ENCODE data around the gene SCARB1.

Gene SCARB1

GRCh38 chr12:124898923-124899294, 35.2 kb upstream of the SCARB1 start:
- Histone ChIP-seq H3K4me3 (ENCODE audit: low read length in 2 of 2) (no peak overlapping the region), H3K9me3 (replicated peaks in 1 of 2; ENCODE audit: control insufficient read depth in 2 of 2, insufficient read depth in 1 of 2, low read depth in 1 of 2, low read length in 2 of 2) (no peaks in the 10 kb centered on the region)

DNA sequence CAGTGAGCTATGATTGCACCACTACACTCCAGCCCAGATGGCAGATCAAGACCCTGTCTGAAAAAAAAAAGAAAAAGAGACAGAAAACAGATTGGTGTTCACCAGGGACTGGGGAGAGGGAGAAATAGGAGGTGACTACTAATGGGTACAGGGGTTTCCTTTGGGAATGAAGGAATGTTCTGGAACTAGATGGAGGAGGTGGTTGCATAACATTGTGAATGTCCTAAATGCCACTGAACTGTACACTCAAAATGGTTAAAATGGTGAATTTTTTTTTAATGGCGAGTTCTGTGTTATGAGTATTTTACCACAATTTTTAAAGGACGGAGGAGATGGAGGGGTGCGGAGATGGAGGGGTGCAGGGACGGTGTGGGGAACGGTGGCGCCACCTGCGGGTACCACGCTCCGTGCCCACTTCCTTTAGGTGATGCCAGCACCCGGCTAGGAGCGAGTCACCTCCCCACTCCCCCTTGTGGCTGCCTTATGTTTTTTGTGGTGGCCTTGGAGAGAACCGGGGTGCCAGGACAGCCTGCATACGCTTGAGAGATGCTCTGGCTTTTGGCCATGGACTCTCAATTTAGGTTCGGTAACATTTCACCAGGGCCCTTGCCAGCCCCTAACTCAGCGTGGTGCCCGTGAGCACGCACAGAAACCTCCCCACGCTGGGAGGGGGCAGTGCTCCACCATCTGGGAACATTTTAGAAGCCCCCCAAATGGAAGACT, 34.7 kb upstream of the SCARB1 start:
- Histone ChIP-seq H3K4me3 (ENCODE audit: low read length in 2 of 2) (no peak overlapping the region), H3K4ac (ENCODE audit: low read length) (no peak overlapping the region), H3K23ac (ENCODE audit: low read depth, low read length, poor library complexity) (peak overlapping the region; percentile 76), H3K27ac (replicated peaks; ENCODE audit: low read length) (no peak overlapping the region), H2BK120ac (ENCODE audit: low read depth, low read length) (no peak overlapping the region), H3K18ac (ENCODE audit: low read length) (peak overlapping the region; percentile 59), H4K91ac (ENCODE audit: low read depth, low read length, poor library complexity) (no peak overlapping the region), H2BK12ac (ENCODE audit: low read length) (no peak overlapping the region), H3K4me2 (ENCODE audit: insufficient read depth, low read length, poor library complexity, severe bottlenecking) (no peak overlapping the region), H3K9me3 (replicated peaks in 1 of 2; ENCODE audit: control insufficient read depth in 2 of 2, insufficient read depth in 1 of 2, low read depth in 1 of 2, low read length in 2 of 2) (no peaks in the 10 kb centered on the region), H2BK5ac (ENCODE audit: low read length) (no peak overlapping the region), H3K9ac (ENCODE audit: low read depth, low read length, poor library complexity) (no peak overlapping the region), H3K14ac (ENCODE audit: low read length) (no peak overlapping the region), H4K8ac (ENCODE audit: low read depth, low read length) (no peak overlapping the region), H3K27me3 (ENCODE audit: control insufficient read depth in 3 of 3, insufficient read depth in 3 of 3, low read depth in 1 of 3, low read length in 3 of 3) (no peaks in the 10 kb centered on the region), H3K36me3 (replicated peaks in 1 of 2; ENCODE audit: control insufficient read depth in 2 of 2, insufficient read depth in 2 of 2, low read length in 2 of 2) (no peaks in the 10 kb centered on the region), H3K79me1 (ENCODE audit: low read depth, low read length) (no peaks in the 10 kb centered on the region), H2AFZ (ENCODE audit: low read length) (no peak overlapping the region), H3K4me1 (ENCODE audit: control insufficient read depth in 2 of 2, insufficient read depth in 1 of 2, low read depth in 1 of 2, low read length in 2 of 2) (no peaks in the 10 kb centered on the region), H2BK15ac (ENCODE audit: low read length) (peak overlapping the region; percentile 17), H2AK5ac (ENCODE audit: low read depth, low read length) (no peak overlapping the region)
- DNase-seq (ENCODE audit: low spot score), result no peak
- no CpG with 5 or more reads among the region's 18 CpGs for WGBS, 2 donors (ENCODE audit: extremely low coverage in 2 of 2, insufficient read length in 2 of 2, insufficient replicate concordance in 1 of 2)

More at GRCh38 chr12:124898923-124899294, 35.2 kb upstream of the SCARB1 start:
- H2BK5ac ChIP-seq (ENCODE audit: low read length), result no peak overlapping the region
- H3K36me3 ChIP-seq (replicated peaks in 1 of 2; ENCODE audit: control insufficient read depth in 2 of 2, insufficient read depth in 2 of 2, low read length in 2 of 2), result no peaks in the 10 kb centered on the region
- peak overlapping the region; percentile 76 for H3K23ac ChIP-seq (ENCODE audit: low read depth, low read length, poor library complexity)
- no peak for DNase-seq (ENCODE audit: low spot score)
- H3K18ac ChIP-seq (ENCODE audit: low read length), result no peak overlapping the region
- no CpG with 5 or more reads among the region's 5 CpGs for WGBS, 2 donors (ENCODE audit: extremely low coverage in 2 of 2, insufficient read length in 2 of 2, insufficient replicate concordance in 1 of 2)
- no peak overlapping the region for H3K27ac ChIP-seq (replicated peaks; ENCODE audit: low read length)
- H2AK5ac ChIP-seq (ENCODE audit: low read depth, low read length), result no peak overlapping the region
- H3K14ac ChIP-seq (ENCODE audit: low read length), result no peak overlapping the region
- H2BK15ac ChIP-seq (ENCODE audit: low read length), result peak overlapping the region; percentile 17
- no peaks in the 10 kb centered on the region for H3K79me1 ChIP-seq (ENCODE audit: low read depth, low read length)
- H2BK120ac ChIP-seq (ENCODE audit: low read depth, low read length), result no peak overlapping the region
- H4K8ac ChIP-seq (ENCODE audit: low read depth, low read length), result no peak overlapping the region
- H2BK12ac ChIP-seq (ENCODE audit: low read length), result no peak overlapping the region
- no peaks in the 10 kb centered on the region for H3K4me1 ChIP-seq (ENCODE audit: control insufficient read depth in 2 of 2, insufficient read depth in 1 of 2, low read depth in 1 of 2, low read length in 2 of 2)
- H3K27me3 ChIP-seq (ENCODE audit: control insufficient read depth in 3 of 3, insufficient read depth in 3 of 3, low read depth in 1 of 3, low read length in 3 of 3), result no peaks in the 10 kb centered on the region
- no peak overlapping the region for H4K91ac ChIP-seq (ENCODE audit: low read depth, low read length, poor library complexity)
- no peak overlapping the region for H3K4ac ChIP-seq (ENCODE audit: low read length)
- H3K9ac ChIP-seq (ENCODE audit: low read depth, low read length, poor library complexity), result no peak overlapping the region
- no peak overlapping the region for H3K4me2 ChIP-seq (ENCODE audit: insufficient read depth, low read length, poor library complexity, severe bottlenecking)
- H2AFZ ChIP-seq (ENCODE audit: low read length), result no peak overlapping the region

GRCh38 chr12:124896461-124896860, 32.8 kb upstream of the SCARB1 start:
- no peak overlapping the region for H3K9ac ChIP-seq (ENCODE audit: low read depth, low read length, poor library complexity)

GRCh38 chr12:124893792-124894516, 30.3 kb upstream of the SCARB1 start:
- no peak for DNase-seq (ENCODE audit: low spot score)
- no CpG with 5 or more reads among the region's 9 CpGs for WGBS, 2 donors (ENCODE audit: extremely low coverage in 2 of 2, insufficient read length in 2 of 2, insufficient replicate concordance in 1 of 2)
- no peak overlapping the region for H2AK5ac ChIP-seq (ENCODE audit: low read depth, low read length)

More at GRCh38 chr12:124896461-124896860, 32.8 kb upstream of the SCARB1 start:
- Histone ChIP-seq H3K4me1 (ENCODE audit: control insufficient read depth in 2 of 2, insufficient read depth in 1 of 2, low read depth in 1 of 2, low read length in 2 of 2) (no peaks in the 10 kb centered on the region), H3K27me3 (ENCODE audit: control insufficient read depth in 3 of 3, insufficient read depth in 3 of 3, low read depth in 1 of 3, low read length in 3 of 3) (no peaks in the 10 kb centered on the region), H2BK15ac (ENCODE audit: low read length) (no peak overlapping the region), H2BK5ac (ENCODE audit: low read length) (no peak overlapping the region), H3K4me3 (ENCODE audit: low read length in 2 of 2) (no peak overlapping the region), H4K91ac (ENCODE audit: low read depth, low read length, poor library complexity) (no peak overlapping the region), H3K27ac (replicated peaks; ENCODE audit: low read length) (no peak overlapping the region), H2BK12ac (ENCODE audit: low read length) (no peak overlapping the region), H2AFZ (ENCODE audit: low read length) (no peak overlapping the region), H4K8ac (ENCODE audit: low read depth, low read length) (no peak overlapping the region), H2AK5ac (ENCODE audit: low read depth, low read length) (no peak overlapping the region), H3K79me1 (ENCODE audit: low read depth, low read length) (no peaks in the 10 kb centered on the region), H3K4me2 (ENCODE audit: insufficient read depth, low read length, poor library complexity, severe bottlenecking) (no peak overlapping the region), H3K36me3 (replicated peaks in 1 of 2; ENCODE audit: control insufficient read depth in 2 of 2, insufficient read depth in 2 of 2, low read length in 2 of 2) (no peaks in the 10 kb centered on the region), H2BK120ac (ENCODE audit: low read depth, low read length) (no peak overlapping the region), H3K9me3 (replicated peaks in 1 of 2; ENCODE audit: control insufficient read depth in 2 of 2, insufficient read depth in 1 of 2, low read depth in 1 of 2, low read length in 2 of 2) (no peaks in the 10 kb centered on the region), H3K4ac (ENCODE audit: low read length) (no peak overlapping the region), H3K23ac (ENCODE audit: low read depth, low read length, poor library complexity) (no peak overlapping the region), H3K18ac (ENCODE audit: low read length) (no peak overlapping the region), H3K14ac (ENCODE audit: low read length) (no peak overlapping the region)
- no peak for DNase-seq (ENCODE audit: low spot score)
- no CpG with 5 or more reads among the region's 5 CpGs for WGBS, 2 donors (ENCODE audit: extremely low coverage in 2 of 2, insufficient read length in 2 of 2, insufficient replicate concordance in 1 of 2)

More at GRCh38 chr12:124893792-124894516, 30.3 kb upstream of the SCARB1 start:
- H3K18ac ChIP-seq (ENCODE audit: low read length), result no peak overlapping the region
- H2BK12ac ChIP-seq (ENCODE audit: low read length), result no peak overlapping the region
- H4K8ac ChIP-seq (ENCODE audit: low read depth, low read length), result no peak overlapping the region
- no peak overlapping the region for H2BK120ac ChIP-seq (ENCODE audit: low read depth, low read length)
- H3K23ac ChIP-seq (ENCODE audit: low read depth, low read length, poor library complexity), result no peak overlapping the region
- no peaks in the 10 kb centered on the region for H3K79me1 ChIP-seq (ENCODE audit: low read depth, low read length)
- no peak overlapping the region for H2BK5ac ChIP-seq (ENCODE audit: low read length)
- H3K4me3 ChIP-seq (ENCODE audit: low read length in 2 of 2), result no peak overlapping the region
- no peak overlapping the region for H3K14ac ChIP-seq (ENCODE audit: low read length)
- no peak overlapping the region for H2BK15ac ChIP-seq (ENCODE audit: low read length)
- no peaks in the 10 kb centered on the region for H3K4me1 ChIP-seq (ENCODE audit: control insufficient read depth in 2 of 2, insufficient read depth in 1 of 2, low read depth in 1 of 2, low read length in 2 of 2)
- H3K9me3 ChIP-seq (replicated peaks in 1 of 2; ENCODE audit: control insufficient read depth in 2 of 2, insufficient read depth in 1 of 2, low read depth in 1 of 2, low read length in 2 of 2), result no peaks in the 10 kb centered on the region
- H3K4ac ChIP-seq (ENCODE audit: low read length), result no peak overlapping the region
- no peak overlapping the region for H3K9ac ChIP-seq (ENCODE audit: low read depth, low read length, poor library complexity)
- no peak overlapping the region for H3K4me2 ChIP-seq (ENCODE audit: insufficient read depth, low read length, poor library complexity, severe bottlenecking)
- no peak overlapping the region for H2AFZ ChIP-seq (ENCODE audit: low read length)
- H3K27ac ChIP-seq (replicated peaks; ENCODE audit: low read length), result no peak overlapping the region
- H3K27me3 ChIP-seq (ENCODE audit: control insufficient read depth in 3 of 3, insufficient read depth in 3 of 3, low read depth in 1 of 3, low read length in 3 of 3), result peaks cover 0 to 2% (median 0%) of the 10 kb centered on the region in 3 experiments
- no peak overlapping the region for H4K91ac ChIP-seq (ENCODE audit: low read depth, low read length, poor library complexity)
- no peaks in the 10 kb centered on the region for H3K36me3 ChIP-seq (replicated peaks in 1 of 2; ENCODE audit: control insufficient read depth in 2 of 2, insufficient read depth in 2 of 2, low read length in 2 of 2)
